HG02870 (cell line): Measurements from ENCODE around the gene OSBP.
A peak's percentile ranks its signal among the peaks of the same experiment; 100 is the strongest.

Experiments
- ATAC-seq: cut with Tn5 transposase; IDR thresholded peaks from one replicate; pipeline ENCODE4 v1.9.1; 2021; ENCODE audit warnings: mild to moderate bottlenecking, moderate library complexity; ENCODE audit not compliant: unreplicated experiment

The OSBP gene

DNA sequence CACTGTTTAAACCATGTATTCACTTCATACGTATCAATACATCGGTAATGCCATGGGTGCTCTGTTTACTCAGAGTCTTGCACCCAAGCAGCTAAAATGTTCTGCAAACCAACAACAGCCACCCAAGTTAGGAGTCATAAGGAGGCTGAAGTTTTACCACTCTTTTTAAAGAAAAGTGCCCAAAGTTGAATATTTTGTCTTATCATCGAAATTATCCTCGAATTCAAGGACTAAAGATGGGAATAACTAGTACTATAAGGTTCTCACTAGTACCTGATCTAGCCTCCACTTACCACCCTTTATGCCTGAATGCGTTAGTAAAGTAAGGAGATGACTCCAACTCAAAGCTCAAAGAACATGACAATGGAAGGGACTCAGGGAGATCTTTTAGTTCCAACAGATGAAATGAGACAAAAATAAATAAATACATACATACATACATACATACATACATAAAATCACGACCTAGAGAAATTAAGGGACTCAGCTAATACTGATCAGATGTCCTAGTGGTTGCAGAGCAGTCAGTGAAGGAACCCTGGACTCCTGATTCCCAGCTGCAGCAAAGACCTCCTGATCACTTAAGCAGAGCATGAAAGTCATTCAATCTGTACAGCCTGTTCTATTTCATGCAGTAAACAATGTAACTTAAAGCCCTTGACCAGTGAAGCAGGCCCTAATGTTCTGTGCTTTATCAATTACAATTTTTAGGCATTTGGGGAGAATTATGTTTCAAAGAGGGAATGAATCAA lies 7.7 kb downstream of the OSBP start:
- ATAC-seq, result no peak

DNA sequence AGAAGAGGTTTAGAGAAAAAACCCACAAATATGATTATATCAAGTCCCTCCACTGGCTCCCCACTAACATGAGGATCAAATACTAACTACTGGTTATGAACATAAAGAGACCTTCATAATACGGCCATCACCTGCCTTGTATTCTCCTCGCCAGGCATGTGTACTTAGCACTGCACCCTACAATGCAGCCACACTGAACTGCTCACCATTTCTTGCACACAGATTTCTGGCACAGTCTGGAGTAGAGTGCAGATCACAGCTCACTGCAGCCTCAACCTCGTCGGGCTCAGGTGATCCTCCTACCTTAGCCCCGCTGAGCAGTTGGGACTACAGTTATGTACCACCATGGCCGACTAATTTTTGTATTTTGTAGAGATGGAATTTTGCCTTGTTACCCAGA lies 13.1 kb downstream of the OSBP start:
- ATAC-seq, result no peak

DNA sequence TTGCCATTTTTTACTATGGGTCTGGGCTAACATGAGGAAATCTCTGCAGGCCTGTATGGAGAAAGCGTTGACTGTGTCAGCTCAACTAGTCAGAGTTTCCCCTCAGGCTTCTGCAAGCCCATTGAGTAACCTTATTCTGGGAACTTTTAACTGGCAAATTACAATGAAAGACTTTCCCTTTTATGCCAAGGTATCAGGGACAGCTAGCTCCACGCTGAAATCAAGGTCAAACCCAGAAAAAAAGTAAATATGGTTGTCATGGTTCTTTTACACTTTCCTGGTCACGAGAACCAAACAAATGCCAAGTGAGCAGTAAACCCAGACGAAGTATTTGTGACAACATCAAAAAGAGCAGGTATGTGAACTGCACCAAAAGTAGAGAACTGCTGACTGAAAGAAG lies 13.8 kb downstream of the OSBP start:
- ATAC-seq, result no peak

DNA sequence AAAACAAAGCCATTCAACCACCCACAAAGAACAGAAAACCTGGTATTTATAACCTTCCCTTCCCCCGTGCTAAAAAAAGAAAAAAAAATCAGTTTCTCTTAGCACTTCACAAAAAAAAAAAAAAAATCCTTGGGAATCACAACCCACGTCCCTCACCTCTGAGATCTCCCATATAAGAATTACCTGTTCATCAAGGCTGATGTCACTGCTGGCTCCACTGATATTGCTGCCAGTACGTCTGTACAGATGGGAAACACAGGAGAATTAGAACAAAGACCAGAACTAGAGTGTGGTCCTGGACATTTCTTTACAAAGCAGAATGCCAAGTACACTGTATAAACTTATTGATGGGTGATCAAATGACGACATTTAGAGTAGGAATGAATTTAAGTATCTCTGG lies 14.9 kb downstream of the OSBP start:
- no peak for ATAC-seq

DNA sequence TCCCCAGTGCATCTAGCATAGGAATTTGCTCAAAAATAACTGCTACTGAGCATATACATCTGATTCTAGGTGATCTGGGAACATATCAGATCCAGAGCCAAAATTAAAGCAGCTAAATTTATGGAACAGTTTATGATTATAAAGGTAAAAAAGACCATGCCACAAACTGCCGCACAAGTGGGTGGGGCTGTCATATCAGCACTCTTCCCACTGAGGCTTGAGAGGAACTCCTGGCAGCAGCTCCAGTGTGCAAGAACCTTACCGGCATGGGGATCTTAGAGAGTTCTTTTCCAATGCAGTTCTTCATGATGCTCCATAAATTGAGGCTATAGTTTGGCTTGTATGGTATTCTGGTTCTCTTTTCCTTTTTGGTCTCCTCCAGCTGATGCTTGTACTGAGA lies 15.3 kb downstream of the OSBP start:
- ATAC-seq, result no peak

DNA sequence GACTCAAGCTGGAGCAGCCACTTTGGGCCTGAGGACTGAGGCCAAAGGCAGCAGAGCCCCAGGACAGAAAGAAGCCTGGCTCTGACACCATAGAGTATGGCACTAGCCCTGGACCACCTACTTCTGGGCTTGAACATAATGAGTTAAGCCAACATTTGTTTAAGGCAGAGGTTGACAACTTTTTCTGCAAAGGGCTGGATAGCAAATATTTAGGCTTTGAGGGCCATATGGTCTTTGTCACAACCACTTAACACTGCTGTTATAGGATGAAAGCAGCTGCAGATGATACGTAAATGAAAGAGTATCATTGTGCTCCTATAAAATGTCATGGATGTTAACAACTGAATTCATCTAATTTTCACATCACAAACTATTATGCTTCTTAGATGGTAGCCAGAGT lies 16.6 kb downstream of the OSBP start:
- ATAC-seq, result no peak

DNA sequence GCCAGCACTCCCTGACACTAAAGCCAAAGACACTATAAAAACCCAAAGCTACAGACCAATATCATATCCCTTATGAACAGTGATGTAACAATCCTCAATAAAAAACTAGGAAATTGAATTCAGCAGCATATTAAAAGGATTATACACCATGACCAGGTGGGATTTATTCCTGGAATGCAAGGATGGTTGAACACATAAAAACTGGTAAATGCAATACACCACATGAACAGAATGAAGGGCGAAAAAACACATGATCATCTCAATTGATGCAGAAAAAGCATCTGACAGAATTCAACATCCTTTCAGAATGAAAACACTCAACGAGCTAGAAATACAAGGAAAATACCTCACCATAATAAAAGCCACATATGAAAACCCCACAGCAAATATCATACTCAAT lies 31.3 kb downstream of the OSBP start:
- no peak for ATAC-seq

DNA sequence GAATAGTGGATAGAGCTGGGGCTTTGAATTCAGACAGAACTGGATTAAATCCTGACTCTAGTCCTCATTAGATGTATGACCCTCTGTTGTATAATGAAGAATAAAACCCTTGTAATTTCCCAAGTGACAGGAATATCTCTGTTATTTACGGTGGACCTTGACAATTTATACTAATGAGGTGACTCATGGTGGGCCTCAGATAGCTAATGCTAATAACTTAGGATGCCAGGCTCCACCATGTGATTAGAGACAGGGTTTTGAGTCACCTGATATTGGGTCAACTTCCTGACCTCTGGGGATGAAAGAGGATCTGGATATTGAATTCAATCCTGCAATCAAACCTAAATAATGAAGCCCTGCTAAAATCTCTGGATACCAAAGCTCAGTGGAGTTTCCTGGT lies 33.6 kb downstream of the OSBP start:
- ATAC-seq, result no peak

DNA sequence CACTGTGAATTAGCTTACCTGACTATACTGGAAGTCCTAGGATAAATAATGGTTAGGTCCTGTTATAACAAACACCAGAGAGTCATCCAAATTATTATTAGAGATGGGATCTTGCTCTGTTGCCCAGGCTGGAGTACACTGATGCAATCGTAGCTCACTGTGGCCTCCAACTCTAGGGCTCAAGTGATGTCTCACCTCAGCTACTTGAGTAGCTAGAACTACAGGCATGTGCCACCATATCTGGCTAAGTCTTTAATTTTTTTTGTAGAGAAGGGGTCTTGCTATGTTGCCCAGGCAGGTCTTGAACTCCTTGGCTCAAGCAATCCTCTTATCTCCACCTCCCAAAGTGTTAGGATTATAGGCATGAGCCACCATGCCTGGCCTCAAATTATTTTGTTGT lies 37.2 kb downstream of the OSBP start:
- ATAC-seq, result no peak

DNA sequence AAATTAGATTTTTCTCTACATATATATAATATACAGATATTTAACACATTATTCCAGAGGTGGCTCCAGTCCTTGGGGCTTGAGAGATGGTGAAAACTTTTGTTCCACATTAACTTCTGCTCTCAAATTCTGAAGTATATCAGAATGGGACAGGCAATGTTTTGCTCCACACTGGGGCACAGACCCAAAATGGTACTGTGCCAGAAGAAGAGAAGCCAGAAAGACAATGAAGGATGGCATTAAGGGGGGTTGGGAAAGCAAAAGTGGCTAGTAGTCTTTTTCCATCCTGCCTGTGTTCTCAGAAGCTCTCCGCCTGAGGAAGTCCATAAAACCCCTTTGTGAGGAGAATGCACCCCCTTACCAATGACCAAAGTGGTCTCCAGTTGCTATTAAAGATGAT lies 40.1 kb downstream of the OSBP start:
- no peak for ATAC-seq

DNA sequence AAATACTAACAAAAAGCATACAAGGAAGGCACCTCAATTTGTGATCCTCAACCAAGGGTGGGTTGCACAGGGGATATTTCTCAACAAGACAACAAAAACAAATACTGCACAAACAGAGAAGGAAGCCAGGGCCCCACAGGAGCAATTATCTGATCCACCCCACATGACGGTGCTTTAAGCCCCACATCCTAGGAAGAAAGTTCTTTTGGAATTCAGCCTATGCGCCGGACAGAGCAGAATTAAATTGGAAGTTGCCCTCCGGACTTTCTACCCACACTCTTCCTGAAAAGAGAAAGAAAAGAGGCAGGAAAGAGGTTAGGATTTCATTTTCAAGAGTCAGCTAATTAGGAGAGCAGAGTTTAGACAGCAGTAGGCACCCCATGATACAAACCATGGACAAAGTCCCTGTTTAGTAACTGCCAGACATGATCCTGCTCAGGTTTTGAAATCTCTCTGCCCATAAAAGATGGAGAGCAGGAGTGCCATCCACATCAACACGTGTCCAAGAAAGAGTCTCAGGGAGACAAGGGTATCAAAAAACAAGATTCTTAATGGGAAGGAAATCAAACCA lies 40.6 kb downstream of the OSBP start:
- no peak for ATAC-seq

DNA sequence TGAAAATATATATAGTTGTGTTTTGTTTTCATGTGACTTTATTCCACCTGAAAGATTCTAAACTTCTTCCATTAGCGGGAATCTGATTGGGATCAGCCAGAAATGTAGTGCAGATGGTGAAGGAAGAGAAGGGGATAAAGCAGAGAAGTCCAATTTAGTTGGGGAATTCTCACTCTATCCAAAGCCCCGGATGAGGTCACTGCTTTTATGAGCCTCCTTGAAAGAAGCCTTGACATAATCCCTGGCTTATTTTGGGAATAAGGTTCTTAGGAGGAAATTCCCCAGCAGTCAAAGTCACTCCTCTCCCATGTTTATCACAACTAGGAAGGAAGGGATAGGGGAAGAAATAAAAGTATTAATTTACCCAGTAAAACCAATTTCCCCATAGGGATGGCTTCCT lies 41.1 kb downstream of the OSBP start:
- ATAC-seq, result no peak

DNA sequence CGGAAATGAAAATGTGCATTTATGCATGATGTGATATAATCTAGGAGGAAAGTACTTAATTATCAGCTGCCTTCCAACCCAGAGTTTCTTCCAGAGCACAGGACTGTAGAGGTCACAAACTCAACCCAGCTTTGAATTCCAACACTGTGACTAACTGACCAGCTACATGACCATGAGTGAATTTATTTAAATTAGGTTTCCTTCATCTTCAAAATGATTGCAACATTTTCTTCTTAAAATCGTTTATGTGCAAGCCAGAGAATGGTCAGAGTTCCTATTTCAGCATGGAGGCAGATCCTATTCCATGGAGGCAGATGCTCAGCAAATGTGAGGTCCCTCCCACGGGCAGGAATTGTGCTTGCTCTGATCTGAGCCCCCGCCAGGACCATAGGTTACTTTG lies 42.4 kb downstream of the OSBP start:
- ATAC-seq, result no peak

DNA sequence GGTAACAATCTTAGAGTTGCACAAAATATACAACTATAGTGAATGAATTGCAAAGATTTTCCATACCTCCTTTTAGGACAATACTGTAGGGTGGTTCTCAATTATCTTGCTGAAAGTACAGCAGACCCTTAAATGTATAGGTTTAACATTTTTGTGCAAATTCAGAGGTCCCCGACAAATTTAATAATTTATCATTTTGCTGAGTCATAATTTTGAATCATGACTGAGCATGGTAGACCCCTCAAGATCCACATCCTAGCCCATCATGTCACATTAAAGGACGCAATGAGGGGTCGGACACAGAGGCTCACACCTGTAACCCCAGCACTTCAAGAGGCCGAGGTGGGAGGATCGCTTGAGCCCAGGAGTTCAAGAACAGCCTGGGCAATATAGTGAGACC lies 43.5 kb downstream of the OSBP start:
- ATAC-seq, result no peak

DNA sequence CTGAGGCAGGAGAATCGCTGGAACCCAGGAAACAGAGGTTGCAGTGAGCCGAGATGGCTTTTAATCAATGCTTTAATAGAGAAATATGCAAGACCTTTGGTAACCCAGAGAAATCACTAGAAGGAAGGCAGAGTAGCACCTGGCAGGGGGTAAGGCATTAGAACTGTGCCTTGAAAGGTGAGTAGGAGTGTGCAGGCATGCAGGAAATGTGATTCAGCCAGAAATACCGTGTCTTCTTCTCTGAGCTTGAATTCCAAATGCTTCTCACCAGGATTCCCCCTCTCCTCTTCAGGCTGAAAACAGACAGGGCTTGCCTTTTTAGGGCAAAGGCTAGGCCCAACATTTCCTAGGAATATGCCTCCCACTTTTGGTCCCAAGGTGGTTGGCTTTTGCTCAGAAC lies 53.3 kb downstream of the OSBP start:
- no peak for ATAC-seq

DNA sequence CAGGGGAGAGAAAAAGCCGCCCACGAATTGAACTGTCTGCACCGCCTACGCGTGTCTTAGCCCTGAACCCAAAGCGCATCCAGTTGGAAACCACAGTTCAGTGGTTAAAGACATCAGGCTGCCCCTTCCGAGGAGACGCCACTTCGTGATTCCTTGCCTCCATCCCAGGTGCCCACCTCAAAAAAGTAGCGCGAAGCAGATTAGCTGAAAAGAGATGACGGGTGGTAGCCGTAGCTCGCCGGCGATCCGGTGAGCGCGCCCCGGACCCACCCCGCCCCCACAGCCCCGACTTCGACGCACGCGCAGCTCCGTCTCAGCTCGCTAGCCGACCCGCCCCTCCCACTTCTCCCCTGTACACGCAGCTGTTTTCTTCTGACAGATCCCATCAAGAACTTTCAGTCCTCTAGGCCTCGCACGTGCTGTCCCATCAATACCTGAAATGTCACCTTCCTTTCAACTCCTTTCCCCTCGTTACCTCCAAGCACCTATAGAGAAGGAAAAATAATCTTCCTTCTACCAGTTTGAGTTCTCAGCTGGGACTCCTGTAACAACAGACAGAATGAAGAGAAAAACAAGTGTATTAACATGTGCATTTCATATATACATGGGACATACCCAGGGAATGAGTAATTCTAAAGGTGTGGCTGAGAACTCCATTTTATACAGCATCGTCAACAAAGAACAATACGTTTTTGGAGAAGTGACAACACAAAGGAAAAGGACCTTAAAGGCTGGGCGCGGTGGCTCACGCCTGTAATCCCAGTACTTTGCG lies 54.7 kb downstream of the OSBP start:
- ATAC-seq, result peak; percentile 49

DNA sequence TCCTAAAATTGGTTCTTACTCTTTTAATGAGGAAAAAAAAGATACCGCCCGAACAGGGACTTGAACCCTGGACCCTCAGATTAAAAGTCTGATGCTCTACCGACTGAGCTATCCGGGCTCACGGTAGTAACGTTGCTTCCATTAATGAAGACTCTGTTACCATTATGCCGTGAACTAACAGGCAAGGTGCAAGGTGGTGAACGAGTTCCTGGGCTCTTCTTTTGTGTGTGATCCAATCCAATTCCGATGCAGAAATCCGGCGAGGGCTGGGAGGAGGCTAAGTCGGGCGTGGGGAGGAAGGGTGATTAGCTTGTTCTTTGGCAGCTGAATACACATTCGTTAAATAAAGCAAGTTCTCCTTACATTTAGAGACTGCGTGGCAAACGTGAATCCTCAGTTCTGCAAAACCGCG lies 55.3 kb downstream of the OSBP start:
- ATAC-seq, result peak; percentile 20

DNA sequence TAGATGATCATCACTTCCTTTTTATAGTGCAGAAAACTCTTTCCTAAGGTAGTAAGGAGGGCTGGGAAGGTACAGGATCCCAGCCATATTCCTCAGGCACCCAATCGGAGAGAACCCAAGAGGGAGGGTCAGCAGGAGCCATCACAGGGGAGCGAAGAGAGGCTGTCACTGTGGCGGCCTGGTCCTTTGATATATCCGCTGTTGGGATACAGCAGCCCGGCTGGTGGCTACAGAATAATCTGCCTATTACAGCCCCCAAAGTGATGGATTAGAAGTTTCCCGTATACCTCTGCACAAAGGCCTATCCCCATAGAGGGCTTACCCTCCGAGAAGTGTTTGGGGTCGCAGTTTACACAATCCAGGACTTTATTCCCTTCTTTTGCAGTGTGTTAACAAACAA lies 55.7 kb downstream of the OSBP start:
- no peak for ATAC-seq

DNA sequence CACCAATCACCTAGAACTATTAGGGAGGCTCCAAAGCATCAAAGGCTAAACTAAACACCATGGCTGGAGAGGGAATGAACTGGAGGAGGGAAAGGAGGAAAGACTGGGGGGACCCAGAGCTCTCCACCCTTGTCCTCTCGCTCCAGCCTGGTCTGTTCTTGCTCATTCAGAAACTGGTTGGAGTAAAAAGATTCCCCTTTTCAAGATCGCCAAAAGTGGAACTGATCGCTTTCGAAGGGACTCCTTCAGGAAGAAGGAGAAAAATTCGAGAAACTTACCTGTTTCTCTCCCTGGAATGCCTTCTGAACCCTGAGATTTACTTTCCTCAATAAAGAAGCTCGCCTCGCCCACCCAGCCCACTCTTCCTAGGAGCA lies 57.3 kb downstream of the OSBP start:
- no peak for ATAC-seq

DNA sequence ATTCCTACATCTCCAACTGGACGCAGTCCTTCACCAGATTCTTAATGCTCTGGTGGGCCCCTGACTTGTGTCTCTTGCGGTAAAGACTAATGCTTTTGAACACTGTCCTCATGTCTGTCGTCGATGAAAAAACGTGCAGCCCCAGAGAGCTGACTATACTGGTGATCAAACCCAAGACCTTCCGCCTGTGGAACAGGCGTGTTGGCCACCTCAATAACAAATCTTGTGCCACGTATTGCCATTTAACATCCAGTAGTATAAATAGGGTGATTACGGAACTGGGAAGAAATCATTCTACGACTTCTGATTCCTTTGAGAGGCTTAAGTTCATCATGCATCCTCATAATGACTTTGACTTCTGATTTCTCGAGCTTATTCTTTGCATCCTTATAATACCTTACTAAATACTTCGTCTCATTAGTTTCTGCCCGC lies 58.6 kb downstream of the OSBP start:
- no peak for ATAC-seq

DNA sequence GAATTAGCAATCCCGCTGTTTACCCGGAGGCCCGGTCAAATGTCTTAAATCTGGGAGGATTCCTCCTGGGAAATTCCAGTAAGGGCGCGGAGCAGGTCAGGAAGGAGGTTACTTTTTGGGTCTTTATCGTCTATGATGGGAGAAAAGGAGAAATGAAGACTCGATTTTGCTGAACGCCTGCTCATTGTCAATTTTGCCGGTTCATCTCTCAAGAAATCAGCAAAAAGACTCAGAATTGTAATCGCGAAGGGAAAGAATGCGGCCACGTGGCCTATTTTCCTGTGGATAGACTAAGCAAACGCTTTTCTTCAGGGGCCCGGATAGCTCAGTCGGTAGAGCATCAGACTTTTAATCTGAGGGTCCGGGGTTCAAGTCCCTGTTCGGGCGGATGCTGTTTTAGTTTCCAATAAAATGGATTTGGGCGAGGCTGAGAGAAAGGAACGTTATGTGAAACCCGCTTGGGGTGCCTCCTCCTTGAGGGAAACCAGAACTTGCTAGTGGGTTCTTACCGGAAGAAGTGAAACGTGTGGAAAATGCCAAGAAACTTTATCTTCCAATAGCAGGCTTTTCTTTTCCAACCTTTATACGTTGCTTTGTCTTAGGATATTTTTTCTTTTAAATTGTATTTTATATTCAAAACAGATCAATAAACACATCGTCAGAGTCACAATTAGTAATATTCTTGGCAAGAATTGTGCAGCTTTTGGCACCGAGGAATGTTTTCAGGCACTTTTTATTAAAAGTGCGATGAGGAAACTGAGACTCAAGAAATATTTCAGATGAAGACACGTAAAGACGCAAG lies 59.3 kb downstream of the OSBP start:
- peak; percentile 29 for ATAC-seq
